Cardiac fibroblast (primary cell): ENCODE results near the gene KIF12.

Experiments
- DNase-seq, 2 donors: peaks; one replicate each; pipeline versions ENCODE4 v3.0.0 to v3.0.0-alpha.2; 2010; ENCODE audit warnings: low read depth in 2 of 2
- H3K4me3 ChIP-seq, 2 donors: replicated peaks in 1 of 2; 1 replicate in 1 of 2; 2 replicates in 1 of 2; pipeline ENCODE4 v1.5.1; 2011; ENCODE audit warnings: low read depth in 2 of 2, low read length in 2 of 2, mild to moderate bottlenecking in 2 of 2, moderate library complexity in 1 of 2
- CTCF ChIP-seq: IDR thresholded peaks from one replicate; pipeline ENCODE4 v1.5.1; 2011; ENCODE audit warnings: low read depth, mild to moderate bottlenecking, low read length, inconsistent platforms

Gene KIF12

GRCh38 chr9:114112778-114113584 lies 13.9 kb upstream of the KIF12 start:
- no peak for TF ChIP-seq CTCF
- no peak overlapping the region for H3K4me3 ChIP-seq
- DNase-seq: peak; percentile 63 to 76

- H3K4me3 ChIP-seq: no peak overlapping the region
- no peak for TF ChIP-seq CTCF
- DNase-seq: peak in 1 of 2 donors; percentile 24
These were observed 13.2 kb upstream of the KIF12 start for GRCh38 chr9:114112325-114112724.

GRCh38 chr9:114110180-114110579 lies 11.1 kb upstream of the KIF12 start:
- peak; percentile 48 to 59 for DNase-seq
- no peak for TF ChIP-seq CTCF

GRCh38 chr9:114109124-114109523 lies 10.0 kb upstream of the KIF12 start:
- no peak for DNase-seq
- TF ChIP-seq CTCF: no peak
- H3K4me3 ChIP-seq: no peak overlapping the region

More at GRCh38 chr9:114110180-114110579, 11.1 kb upstream of the KIF12 start:
- no peak overlapping the region for H3K4me3 ChIP-seq

GRCh38 chr9:114108016-114108833 lies 9.1 kb upstream of the KIF12 start:
- TF ChIP-seq CTCF: peak; percentile 100
- no peak overlapping the region for H3K4me3 ChIP-seq
- DNase-seq: peak; percentile 82 to 87

GRCh38 chr9:114107286-114108001 lies 8.4 kb upstream of the KIF12 start:
- H3K4me3 ChIP-seq: no peak overlapping the region
- no peak for DNase-seq
- no peak for TF ChIP-seq CTCF
